ENCODE data around the gene TSKU. TPM values are rescaled to one million over a fixed set of nuclear protein-coding genes. Genes with fewer than 3 reads are reported as not detected.

TSKU gene
- total RNA-seq, 6 experiments from 2014 or later: 8.3 to 11.0 (median 10.1) TPM

DNA sequence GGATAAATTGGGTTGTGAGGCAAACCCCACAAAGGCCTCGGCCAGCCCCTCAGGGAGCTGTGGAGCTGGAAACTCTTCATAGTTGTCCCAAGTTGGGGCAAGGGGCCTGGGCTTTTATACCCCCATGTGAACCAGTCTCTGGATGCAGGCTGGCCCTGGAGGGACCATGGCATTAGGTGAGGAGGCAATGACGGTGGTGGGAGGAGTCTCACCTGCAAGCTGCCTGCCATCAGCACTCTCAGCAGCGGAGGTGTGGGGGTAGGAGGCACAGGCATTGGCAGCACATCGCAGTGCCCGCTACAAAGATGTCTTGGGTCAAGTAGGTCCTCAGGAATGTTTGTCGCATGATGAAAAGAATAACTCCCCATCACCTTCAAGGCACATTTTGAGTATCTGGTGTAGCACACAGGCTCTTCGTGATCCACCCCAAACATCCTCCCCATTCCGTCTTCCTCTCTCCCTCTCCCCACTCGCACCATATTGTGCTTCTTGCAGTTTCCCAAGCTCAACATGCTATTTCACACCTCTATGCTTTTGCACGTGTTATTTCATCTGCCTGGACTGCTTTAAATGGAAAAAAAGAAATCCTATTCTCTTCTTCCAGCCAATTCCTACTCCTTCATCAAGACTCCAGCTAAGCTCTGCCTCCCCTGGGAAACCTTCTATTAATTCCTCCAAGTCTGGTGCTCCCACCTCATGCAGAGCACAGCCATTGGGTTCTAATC lies 18.1 kb upstream of the TSKU start:
- no peak overlapping the region for H3K27ac Mint-ChIP-seq
- no peaks in the 10 kb centered on the region for H3K36me3 Mint-ChIP-seq (ENCODE audit: low read depth)
- peaks cover 40% of the 10 kb centered on the region for H3K4me1 Mint-ChIP-seq (ENCODE audit: low read depth)
- H3K9me3 Mint-ChIP-seq: no peaks in the 10 kb centered on the region
- H3K27me3 Mint-ChIP-seq (ENCODE audit: insufficient read depth): peaks cover 10% of the 10 kb centered on the region
- H3K4me3 Mint-ChIP-seq: no peak overlapping the region
- no peak for DNase-seq
- TF ChIP-seq, protein P1, sequence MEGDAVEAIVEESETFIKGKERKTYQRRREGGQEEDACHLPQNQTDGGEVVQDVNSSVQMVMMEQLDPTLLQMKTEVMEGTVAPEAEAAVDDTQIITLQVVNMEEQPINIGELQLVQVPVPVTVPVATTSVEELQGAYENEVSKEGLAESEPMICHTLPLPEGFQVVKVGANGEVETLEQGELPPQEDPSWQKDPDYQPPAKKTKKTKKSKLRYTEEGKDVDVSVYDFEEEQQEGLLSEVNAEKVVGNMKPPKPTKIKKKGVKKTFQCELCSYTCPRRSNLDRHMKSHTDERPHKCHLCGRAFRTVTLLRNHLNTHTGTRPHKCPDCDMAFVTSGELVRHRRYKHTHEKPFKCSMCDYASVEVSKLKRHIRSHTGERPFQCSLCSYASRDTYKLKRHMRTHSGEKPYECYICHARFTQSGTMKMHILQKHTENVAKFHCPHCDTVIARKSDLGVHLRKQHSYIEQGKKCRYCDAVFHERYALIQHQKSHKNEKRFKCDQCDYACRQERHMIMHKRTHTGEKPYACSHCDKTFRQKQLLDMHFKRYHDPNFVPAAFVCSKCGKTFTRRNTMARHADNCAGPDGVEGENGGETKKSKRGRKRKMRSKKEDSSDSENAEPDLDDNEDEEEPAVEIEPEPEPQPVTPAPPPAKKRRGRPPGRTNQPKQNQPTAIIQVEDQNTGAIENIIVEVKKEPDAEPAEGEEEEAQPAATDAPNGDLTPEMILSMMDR (IDR thresholded peaks at IDR 0.05): no peak

DNA sequence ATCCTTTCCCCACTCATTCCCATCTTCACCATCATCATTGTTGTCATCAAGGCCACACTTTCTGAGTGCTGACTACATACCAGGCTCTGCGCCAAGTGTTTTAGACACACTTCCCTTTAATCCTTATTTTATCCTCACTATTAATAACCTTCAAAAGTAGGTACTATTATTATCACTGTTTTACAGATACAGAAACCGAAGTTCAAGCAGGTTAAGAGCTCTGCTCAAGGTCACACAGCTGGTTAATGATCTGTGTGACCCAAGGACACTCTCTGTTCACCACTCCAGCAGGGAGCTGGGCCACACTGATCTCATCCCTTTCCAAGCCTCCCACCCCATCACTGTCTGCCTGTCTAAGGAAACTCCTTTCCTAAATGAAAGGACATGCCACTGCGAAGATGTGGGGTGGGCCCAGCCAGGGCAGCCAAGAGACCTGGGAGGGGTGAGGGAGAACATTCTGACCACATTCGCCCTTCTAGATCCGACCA lies 17.2 kb upstream of the TSKU start:
- H3K4me3 Mint-ChIP-seq: no peak overlapping the region
- peaks cover 9% of the 10 kb centered on the region for H3K27me3 Mint-ChIP-seq (ENCODE audit: insufficient read depth)
- H3K36me3 Mint-ChIP-seq (ENCODE audit: low read depth): no peaks in the 10 kb centered on the region
- H3K4me1 Mint-ChIP-seq (ENCODE audit: low read depth): peaks cover 48% of the 10 kb centered on the region
- H3K9me3 Mint-ChIP-seq: no peaks in the 10 kb centered on the region
- no peak for DNase-seq
- TF ChIP-seq, protein P1 (IDR thresholded peaks at IDR 0.05): no peak
- no peak overlapping the region for H3K27ac Mint-ChIP-seq

DNA sequence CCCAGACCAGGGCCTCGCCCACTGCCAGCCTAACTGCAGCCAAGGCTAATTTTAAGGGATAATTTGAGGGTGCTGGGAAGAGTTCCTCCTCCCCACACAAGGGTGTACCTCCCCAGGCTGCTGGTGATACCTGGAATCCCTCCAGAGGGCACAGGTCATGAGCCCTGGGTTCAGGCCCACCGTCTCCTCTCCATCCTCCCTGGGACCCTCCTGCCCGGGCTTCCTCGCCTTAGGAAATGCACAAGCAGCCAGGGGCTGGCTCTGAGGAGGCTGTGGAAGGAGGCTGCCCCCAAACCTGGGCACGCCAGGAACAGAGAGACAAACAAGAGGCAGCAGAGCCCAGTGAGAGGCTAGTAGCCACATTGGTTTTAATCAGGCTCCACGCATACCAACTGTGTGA lies 16.6 kb upstream of the TSKU start:
- Mint-ChIP-seq H3K4me3 (no peak overlapping the region), H3K27me3 (ENCODE audit: insufficient read depth) (peaks cover 9% of the 10 kb centered on the region), H3K9me3 (no peaks in the 10 kb centered on the region), H3K27ac (no peak overlapping the region), H3K36me3 (ENCODE audit: low read depth) (no peaks in the 10 kb centered on the region), H3K4me1 (ENCODE audit: low read depth) (peaks cover 54% of the 10 kb centered on the region)
- TF ChIP-seq, protein P1 (IDR thresholded peaks at IDR 0.05): no peak
- DNase-seq: no peak

DNA sequence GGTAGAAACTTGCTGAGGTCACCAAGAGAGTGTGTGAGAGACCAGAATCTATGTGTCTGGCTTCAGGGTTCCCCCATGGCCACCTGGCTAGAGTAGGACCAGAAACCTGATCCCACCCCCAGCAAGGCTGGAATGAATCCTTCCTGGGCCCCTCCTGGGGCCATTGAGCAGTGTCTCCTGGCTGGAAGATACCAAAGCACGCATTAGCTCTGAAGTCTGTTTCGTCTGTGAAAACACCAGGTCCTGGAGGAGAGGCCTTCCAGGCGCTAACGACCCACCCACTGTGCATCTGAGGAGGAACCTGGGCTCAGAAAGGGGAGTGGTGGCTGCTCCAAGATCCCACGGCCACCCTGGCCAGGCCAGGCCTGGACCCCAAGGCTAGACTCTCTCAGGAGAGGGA lies 15.5 kb upstream of the TSKU start:
- no peaks in the 10 kb centered on the region for H3K9me3 Mint-ChIP-seq
- no peak overlapping the region for H3K4me3 Mint-ChIP-seq
- H3K27ac Mint-ChIP-seq: no peak overlapping the region

DNA sequence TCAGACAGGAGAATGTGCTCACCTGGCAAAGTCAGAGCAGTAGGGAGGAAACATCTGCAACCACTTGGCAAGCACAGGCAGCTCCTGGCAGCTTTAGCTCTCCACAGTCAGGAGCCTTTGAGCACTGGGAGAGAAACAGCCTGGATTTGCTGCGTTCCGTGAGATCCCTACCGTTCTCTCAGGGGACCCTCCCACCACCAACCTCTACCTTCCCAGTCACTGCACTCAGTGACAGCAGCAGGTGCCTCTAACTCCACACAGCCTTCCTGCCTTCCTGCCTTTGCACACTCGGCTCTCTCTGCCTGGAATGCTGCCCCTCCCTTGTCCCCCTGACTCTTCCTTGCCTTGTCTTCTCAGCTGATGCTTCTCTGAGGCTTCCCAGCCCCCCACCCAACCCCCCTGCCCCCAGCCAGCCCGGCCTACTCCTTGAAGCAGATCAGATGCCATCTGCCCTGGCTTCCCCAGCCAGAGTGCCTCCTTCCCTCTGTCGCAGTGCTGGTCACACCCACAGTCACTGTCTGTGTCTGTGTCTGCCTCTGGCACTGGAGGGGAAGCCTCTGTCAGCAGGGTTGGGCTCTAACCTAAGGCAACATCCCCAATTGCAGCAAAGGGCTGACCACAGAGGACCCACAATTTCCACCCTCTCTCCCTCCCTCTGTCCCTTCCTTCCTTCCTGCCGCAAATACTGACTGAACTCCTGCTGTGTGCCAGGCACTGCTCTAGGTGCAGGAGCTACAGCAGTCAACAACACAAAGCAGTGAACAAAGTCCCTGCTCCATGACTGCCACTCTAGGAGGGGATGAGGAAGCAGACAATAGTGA lies 14.9 kb upstream of the TSKU start:
- TF ChIP-seq, protein P1 (IDR thresholded peaks at IDR 0.05): no peak
- H3K4me3 Mint-ChIP-seq: no peak overlapping the region
- H3K36me3 Mint-ChIP-seq (ENCODE audit: low read depth): no peaks in the 10 kb centered on the region
- H3K27me3 Mint-ChIP-seq (ENCODE audit: insufficient read depth): peaks cover 9% of the 10 kb centered on the region
- H3K27ac Mint-ChIP-seq: peak overlapping the region; percentile 6; the same call in 1 of the 2 replicates
- peaks cover 58% of the 10 kb centered on the region for H3K4me1 Mint-ChIP-seq (ENCODE audit: low read depth)
- no peak for DNase-seq
- no peaks in the 10 kb centered on the region for H3K9me3 Mint-ChIP-seq

More for the DNA sequence above, 15.5 kb upstream of the TSKU start:
- H3K27me3 Mint-ChIP-seq (ENCODE audit: insufficient read depth): peaks cover 9% of the 10 kb centered on the region
- TF ChIP-seq, protein P1 (IDR thresholded peaks at IDR 0.05): no peak
- peaks cover 62% of the 10 kb centered on the region for H3K4me1 Mint-ChIP-seq (ENCODE audit: low read depth)
- no peaks in the 10 kb centered on the region for H3K36me3 Mint-ChIP-seq (ENCODE audit: low read depth)
- DNase-seq: no peak

Measured in HFFc6 (cell line).